ENCODE data around the gene CACNA1G.
A peak's percentile ranks its signal among the peaks of the same experiment; 100 is the strongest.

CACNA1G gene

DNA sequence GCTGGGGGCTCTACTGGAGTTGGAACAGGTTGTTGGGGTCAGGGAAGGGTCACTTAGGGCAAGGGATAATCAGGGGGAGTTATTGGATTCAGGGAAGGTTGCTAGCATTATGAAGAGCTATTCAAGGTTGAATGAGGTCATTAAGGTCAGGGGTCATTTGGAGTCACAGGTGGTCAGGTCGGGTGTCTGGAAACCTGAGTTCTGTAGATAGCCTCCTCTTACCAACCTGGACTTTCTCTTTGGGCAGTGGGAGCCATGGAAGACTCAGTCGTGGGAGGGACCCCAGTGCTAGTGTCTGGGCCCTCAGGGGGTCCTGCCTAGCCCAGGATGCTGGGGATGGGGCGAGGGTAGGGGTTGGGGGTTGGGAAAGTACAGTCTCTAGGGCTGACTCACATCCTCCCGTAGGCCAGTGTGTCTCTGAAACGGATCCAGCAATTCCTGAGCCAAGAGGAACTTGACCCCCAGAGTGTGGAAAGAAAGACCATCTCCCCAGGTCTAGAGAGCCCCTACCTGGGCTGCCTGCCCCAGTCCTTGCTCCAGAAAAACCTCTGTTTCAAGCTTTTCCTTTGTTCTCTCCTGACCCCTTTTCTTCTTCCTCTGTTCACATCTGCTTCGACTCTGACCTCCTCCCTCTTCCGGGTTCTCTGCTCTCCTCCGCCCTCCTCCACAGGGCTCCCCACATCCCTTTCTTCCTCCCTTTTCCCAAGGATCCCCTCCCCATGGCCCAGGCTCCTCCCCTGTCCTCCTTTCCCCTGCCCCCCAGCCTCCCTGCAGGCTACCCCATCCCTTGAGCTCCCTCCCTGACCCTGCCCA is 107.7 kb downstream of the CACNA1G start:
- TF ChIP-seq, protein P1, sequence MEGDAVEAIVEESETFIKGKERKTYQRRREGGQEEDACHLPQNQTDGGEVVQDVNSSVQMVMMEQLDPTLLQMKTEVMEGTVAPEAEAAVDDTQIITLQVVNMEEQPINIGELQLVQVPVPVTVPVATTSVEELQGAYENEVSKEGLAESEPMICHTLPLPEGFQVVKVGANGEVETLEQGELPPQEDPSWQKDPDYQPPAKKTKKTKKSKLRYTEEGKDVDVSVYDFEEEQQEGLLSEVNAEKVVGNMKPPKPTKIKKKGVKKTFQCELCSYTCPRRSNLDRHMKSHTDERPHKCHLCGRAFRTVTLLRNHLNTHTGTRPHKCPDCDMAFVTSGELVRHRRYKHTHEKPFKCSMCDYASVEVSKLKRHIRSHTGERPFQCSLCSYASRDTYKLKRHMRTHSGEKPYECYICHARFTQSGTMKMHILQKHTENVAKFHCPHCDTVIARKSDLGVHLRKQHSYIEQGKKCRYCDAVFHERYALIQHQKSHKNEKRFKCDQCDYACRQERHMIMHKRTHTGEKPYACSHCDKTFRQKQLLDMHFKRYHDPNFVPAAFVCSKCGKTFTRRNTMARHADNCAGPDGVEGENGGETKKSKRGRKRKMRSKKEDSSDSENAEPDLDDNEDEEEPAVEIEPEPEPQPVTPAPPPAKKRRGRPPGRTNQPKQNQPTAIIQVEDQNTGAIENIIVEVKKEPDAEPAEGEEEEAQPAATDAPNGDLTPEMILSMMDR (conservative IDR thresholded peaks at IDR 0.05; ENCODE audit: low read depth): no peak
- CTCF ChIA-PET: interaction anchor here (0.6 kb wide), 1 partner anchor 33 kb away, joined by 3 read pairs; no protein-coding TSS in a partner anchor
- H3K27ac ChIP-seq: peak overlapping the region; percentile 86
- peak; percentile 58 for DNase-seq (ENCODE audit: low spot score)
- POLR2A ChIA-PET (ENCODE audit: low non-redundant PET): no interaction called here

DNA sequence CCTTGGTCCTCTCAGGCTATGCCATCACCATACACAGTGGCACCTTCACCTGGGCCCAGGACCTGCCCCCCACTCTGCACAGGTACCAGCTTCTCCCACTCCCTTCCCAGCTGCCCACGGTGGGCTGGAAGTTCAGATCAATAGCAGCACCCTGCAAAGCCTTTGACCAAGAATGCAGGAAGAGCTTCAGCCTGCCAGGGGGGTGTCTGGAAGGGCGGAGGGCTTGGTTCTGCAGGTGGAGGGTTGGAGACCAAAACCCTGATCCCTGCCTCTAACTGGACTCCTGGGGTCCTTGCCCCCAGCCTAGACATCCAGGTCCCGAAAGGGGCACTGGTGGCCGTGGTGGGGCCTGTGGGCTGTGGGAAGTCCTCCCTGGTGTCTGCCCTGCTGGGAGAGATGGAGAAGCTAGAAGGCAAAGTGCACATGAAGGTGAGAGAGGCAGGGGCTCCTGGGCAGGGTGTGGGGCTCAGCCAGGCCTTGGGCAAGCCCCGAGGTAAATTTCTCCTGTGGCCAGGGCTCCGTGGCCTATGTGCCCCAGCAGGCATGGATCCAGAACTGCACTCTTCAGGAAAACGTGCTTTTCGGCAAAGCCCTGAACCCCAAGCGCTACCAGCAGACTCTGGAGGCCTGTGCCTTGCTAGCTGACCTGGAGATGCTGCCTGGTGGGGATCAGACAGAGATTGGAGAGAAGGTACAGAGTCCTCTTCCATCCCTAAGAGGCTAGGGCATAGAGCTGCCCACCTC is 108.5 kb downstream of the CACNA1G start:
- CTCF ChIA-PET: interaction anchor here (0.6 kb wide), 1 partner anchor 34 kb away, joined by 3 read pairs; no protein-coding TSS in a partner anchor
- TF ChIP-seq, protein P1 (conservative IDR thresholded peaks at IDR 0.05; ENCODE audit: low read depth): no peak
- no peak for DNase-seq (ENCODE audit: low spot score)
- POLR2A ChIA-PET (ENCODE audit: low non-redundant PET): no interaction called here
- peak overlapping the region; percentile 86 for H3K27ac ChIP-seq

DNA sequence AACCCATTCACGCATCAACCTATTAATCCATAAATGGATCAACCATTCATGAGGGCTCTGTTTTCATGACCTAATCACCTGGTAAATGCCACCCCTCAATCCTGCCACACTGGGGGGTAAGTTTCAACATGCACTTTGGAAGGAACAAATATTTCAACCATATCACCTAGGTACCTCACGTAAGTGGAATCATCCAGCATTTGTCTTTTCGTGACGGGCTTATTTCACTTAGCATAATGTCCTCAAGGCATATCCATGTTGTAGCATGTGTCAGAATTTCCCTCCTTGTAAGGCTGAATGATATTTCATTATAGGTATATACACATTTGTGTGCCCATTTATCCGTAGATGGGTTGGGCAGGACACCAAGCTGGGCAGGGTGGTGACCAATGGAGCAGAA is 111.6 kb downstream of the CACNA1G start:
- no peak for DNase-seq (ENCODE audit: low spot score)
- ChIA-PET POLR2A (ENCODE audit: low non-redundant PET) (no interaction called here), CTCF (no interaction called here)
- H3K27ac ChIP-seq: peak overlapping the region; percentile 86
- TF ChIP-seq, protein P1 (conservative IDR thresholded peaks at IDR 0.05; ENCODE audit: low read depth): no peak

DNA sequence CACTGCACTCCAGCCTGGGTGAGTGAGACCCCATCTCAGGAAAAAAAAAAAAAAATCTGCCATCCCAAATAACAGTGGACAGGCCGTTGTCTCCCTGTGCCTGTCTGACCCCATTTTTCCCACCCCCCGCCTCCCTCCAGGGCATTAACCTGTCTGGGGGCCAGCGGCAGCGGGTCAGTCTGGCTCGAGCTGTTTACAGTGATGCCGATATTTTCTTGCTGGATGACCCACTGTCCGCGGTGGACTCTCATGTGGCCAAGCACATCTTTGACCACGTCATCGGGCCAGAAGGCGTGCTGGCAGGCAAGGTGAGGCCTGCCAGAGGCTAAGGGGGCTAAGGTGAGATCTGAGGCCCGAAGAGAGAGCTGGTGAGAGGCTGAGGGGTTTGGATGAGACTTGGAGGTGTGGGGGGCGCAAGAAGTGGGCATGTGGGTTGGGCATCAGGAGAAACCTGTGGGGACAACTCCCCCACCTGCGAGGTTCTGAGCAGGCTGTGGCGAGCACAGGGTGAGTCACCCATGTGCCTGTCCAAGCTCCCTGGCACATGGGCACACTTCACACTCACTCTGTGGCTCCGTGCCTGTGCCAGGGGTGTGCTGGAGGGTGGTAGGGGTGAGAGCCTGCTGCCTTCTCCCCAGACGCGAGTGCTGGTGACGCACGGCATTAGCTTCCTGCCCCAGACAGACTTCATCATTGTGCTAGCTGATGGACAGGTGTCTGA is 112.5 kb downstream of the CACNA1G start:
- POLR2A ChIA-PET (ENCODE audit: low non-redundant PET): no interaction called here
- CTCF ChIA-PET: interaction anchor here (0.6 kb wide), 1 partner anchor 579 kb away, joined by 5 read pairs; no protein-coding TSS in a partner anchor
- DNase-seq (ENCODE audit: low spot score): peak; percentile 78
- H3K27ac ChIP-seq: peak overlapping the region; percentile 86
- TF ChIP-seq, protein P1 (conservative IDR thresholded peaks at IDR 0.05; ENCODE audit: low read depth): no peak

DNA sequence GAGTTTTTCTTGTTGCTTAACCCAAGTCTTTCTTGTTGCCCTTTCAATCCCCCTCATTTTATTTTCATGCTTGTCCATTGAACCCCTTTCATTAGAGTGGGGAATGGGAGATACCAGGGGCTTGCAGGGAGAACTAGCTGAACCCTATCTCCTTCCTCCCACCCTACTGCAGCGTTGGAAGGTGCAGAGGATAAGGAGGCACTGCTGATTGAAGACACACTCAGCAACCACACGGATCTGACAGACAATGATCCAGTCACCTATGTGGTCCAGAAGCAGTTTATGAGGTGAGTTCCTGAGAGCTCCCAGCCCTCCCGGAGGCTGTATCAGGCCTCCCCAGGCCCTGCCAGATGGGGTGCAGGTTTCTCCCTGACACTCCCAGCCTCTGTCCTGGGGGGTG is 114.7 kb downstream of the CACNA1G start:
- CTCF ChIA-PET: no interaction called here
- POLR2A ChIA-PET (ENCODE audit: low non-redundant PET): interaction anchor here (1.1 kb wide), 1 partner anchor 38 kb away, joined by 4 read pairs; no protein-coding TSS in a partner anchor
- peak overlapping the region; percentile 86 for H3K27ac ChIP-seq
- no peak for DNase-seq (ENCODE audit: low spot score)
- TF ChIP-seq, protein P1 (conservative IDR thresholded peaks at IDR 0.05; ENCODE audit: low read depth): no peak

DNA sequence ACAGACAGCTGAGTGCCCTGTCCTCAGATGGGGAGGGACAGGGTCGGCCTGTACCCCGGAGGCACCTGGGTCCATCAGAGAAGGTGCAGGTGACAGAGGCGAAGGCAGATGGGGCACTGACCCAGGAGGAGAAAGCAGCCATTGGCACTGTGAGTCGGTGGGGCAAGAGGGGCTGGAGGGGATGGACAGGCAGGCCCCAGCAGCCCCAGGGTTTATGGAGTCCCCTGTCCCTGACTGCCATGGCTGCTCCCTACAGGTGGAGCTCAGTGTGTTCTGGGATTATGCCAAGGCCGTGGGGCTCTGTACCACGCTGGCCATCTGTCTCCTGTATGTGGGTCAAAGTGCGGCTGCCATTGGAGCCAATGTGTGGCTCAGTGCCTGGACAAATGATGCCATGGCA is 115.1 kb downstream of the CACNA1G start:
- CTCF ChIA-PET: no interaction called here
- DNase-seq (ENCODE audit: low spot score): no peak
- TF ChIP-seq, protein P1 (conservative IDR thresholded peaks at IDR 0.05; ENCODE audit: low read depth): no peak
- POLR2A ChIA-PET (ENCODE audit: low non-redundant PET): interaction anchor here (1.1 kb wide), 1 partner anchor 39 kb away, joined by 4 read pairs; no protein-coding TSS in a partner anchor
- peak overlapping the region; percentile 86 for H3K27ac ChIP-seq

Measured in RWPE1 (cell line).